Type B pancreatic cell (in vitro differentiated cells): Measurements from ENCODE around the gene ORAI2. TPM values are rescaled to one million over a fixed set of nuclear protein-coding genes. Genes with fewer than 3 reads are reported as not detected.

Experiments used
- DNase-seq: peaks from one replicate; pipeline ENCODE4 v3.0.0; 2021; ENCODE audit warnings: mixed read lengths; ENCODE audit not compliant: unreplicated experiment; ENCODE audit errors: extremely low spot score
- H3K27ac Mint-ChIP-seq: 2 replicates; pipeline ENCODE4 v1.8.0; 2021; ENCODE audit warnings: mild to moderate bottlenecking, mixed read lengths
- H3K27me3 Mint-ChIP-seq: 2 replicates; pipeline ENCODE4 v1.8.0; 2021; ENCODE audit warnings: mixed read lengths
- H3K36me3 Mint-ChIP-seq: 2 replicates; pipeline ENCODE4 v1.8.0; 2021; ENCODE audit warnings: mixed read lengths
- H3K4me1 Mint-ChIP-seq: one replicate; pipeline ENCODE4 v1.8.0; 2021; ENCODE audit warnings: mixed read lengths; ENCODE audit not compliant: unreplicated experiment
- H3K4me3 Mint-ChIP-seq: 2 replicates; pipeline ENCODE4 v1.8.0; 2021; ENCODE audit warnings: mild to moderate bottlenecking, mixed read lengths
- H3K9me3 Mint-ChIP-seq: 2 replicates; pipeline ENCODE4 v1.8.0; 2021; ENCODE audit warnings: mixed read lengths
- CTCF ChIP-seq: fragments of 200-600 bp; sonication (generic); conservative IDR thresholded peaks from 2 replicates; pipeline ENCODE4 v1.5.0; 2021; ENCODE audit warnings: antibody characterized with exemption, mild to moderate bottlenecking
- total RNA-seq: library from RNA; stranded (reverse); gene quantifications from 2 replicates; pipeline ENCODE4 v1.2.1, GENCODE V29; 2021; ENCODE audit warnings: low replicate concordance

The ORAI2 gene
- total RNA-seq, 1 donor from 2014 or later, result 34.9 TPM

DNA sequence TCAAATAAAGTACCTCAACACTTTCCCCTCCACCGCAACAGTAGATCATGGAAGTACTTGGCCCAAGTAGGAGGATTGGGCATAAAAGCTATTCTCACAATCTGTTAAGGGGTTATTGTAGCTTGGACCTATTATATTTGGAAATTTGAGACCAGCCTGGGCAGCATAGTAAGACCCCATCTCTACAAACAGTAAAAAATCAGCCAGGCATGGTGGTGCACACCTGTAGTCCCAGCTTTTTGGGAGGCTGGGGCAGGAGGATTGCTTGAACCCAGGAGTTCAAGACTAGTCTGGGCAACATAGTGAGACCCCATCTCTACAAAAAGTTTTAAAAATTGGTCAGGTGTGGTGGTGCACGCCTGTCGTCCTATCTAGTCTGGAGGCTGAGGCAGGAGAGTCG, 24.0 kb upstream of the ORAI2 start:
- Mint-ChIP-seq H3K27me3 (no peaks in the 10 kb centered on the region), H3K36me3 (peaks cover 45% of the 10 kb centered on the region), H3K9me3 (no peaks in the 10 kb centered on the region), H3K27ac (no peak overlapping the region), H3K4me3 (no peak overlapping the region), H3K4me1 (no peaks in the 10 kb centered on the region)
- no peak for TF ChIP-seq CTCF
- no peak for DNase-seq

- Mint-ChIP-seq H3K27me3 (no peaks in the 10 kb centered on the region), H3K27ac (peak overlapping the region; percentile 5), H3K4me3 (no peak overlapping the region), H3K36me3 (peaks cover 45% of the 10 kb centered on the region), H3K4me1 (no peaks in the 10 kb centered on the region), H3K9me3 (no peaks in the 10 kb centered on the region)
- DNase-seq, result no peak
- TF ChIP-seq CTCF, result no peak
These were observed 23.3 kb upstream of the ORAI2 start for GRCh38 chr7:102410123-102410522.

DNA sequence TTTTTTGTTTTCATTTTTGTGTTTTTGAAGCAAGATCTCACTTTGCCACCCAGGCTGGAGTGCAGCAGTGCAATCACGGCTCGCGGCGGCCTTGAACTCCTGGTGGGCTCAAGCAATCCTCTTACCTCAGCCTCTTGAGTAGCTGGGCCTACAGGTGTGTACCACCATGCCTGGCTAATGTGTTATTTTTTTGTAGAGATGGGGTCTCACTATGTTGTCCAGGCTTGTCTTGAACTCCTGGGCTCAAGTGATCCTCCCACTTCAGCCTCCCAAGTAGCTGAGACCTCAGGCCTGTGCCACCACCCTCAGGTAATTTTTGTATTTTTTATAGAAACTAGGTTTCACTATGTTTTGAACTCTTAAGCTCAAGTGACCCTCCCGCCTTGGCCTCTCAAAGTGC, 22.5 kb upstream of the ORAI2 start:
- H3K9me3 Mint-ChIP-seq, result no peaks in the 10 kb centered on the region
- peaks cover 42% of the 10 kb centered on the region for H3K36me3 Mint-ChIP-seq
- no peak overlapping the region for H3K27ac Mint-ChIP-seq
- DNase-seq, result no peak
- no peak overlapping the region for H3K4me3 Mint-ChIP-seq
- no peaks in the 10 kb centered on the region for H3K4me1 Mint-ChIP-seq
- no peaks in the 10 kb centered on the region for H3K27me3 Mint-ChIP-seq
- no peak for TF ChIP-seq CTCF

DNA sequence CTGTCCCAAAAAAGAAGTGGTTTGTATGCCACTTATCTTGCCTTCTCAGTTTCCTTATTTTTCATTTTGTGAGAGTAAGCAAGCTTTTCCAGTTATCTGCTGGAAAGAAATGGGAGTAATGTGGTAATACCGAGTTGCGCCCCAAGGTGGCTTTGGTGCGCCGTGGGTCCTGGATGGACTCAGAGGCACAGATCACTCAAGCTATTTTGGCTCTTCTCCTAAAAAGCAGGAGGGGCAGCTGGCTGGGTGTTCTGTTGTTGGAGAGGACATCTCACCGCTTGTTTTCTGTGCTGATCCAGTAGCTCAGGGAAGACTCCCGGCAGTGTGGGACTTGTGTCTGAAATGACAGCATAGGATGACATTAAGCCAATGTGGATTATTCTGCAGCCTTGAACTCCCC, 20.8 kb upstream of the ORAI2 start:
- peak; percentile 63 for TF ChIP-seq CTCF
- H3K36me3 Mint-ChIP-seq, result peaks cover 35% of the 10 kb centered on the region
- no peak overlapping the region for H3K4me3 Mint-ChIP-seq
- no peaks in the 10 kb centered on the region for H3K27me3 Mint-ChIP-seq
- H3K9me3 Mint-ChIP-seq, result no peaks in the 10 kb centered on the region
- no peak overlapping the region for H3K27ac Mint-ChIP-seq
- no peaks in the 10 kb centered on the region for H3K4me1 Mint-ChIP-seq
- DNase-seq, result no peak

DNA sequence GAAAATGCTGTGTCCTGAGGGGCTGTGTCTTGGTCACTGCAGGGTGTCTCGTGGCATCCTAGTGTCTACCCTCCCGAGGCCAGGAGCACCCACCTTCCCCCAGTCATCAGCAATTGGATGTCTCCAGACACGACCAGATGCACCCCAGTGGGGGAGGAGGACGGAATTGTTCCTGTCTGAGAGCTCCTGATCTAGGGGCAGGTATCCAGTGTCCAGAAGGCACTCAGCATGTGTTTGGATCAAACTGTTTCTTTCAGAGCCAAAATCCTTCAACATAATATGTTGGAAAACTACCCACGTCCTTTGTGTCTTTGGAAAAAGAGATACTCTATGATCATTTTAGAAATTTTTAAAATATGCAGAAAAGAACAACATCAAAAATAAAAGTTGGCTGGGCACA, 20.3 kb upstream of the ORAI2 start:
- Mint-ChIP-seq H3K4me3 (no peak overlapping the region), H3K4me1 (no peaks in the 10 kb centered on the region), H3K27ac (no peak overlapping the region), H3K27me3 (no peaks in the 10 kb centered on the region), H3K9me3 (no peaks in the 10 kb centered on the region), H3K36me3 (peaks cover 30% of the 10 kb centered on the region)
- no peak for DNase-seq
- no peak for TF ChIP-seq CTCF

DNA sequence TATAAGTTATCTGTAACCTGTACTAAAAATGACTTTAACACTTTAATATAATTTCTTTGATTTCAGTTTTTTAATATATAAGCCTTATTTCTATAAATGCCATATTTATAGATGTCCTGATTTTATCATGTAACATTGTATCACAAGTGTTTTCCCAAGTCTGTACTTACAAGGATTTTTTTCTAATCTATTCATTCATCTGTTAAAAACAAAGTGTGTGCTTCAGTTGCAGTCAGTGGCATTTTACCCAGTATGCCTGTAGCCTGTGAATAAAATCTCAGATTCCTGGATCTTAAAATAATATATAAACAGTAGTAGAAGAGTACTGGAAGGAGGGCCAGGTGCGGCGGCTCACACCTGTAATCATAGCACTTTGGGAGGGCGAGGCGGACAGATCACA, 19.8 kb upstream of the ORAI2 start:
- Mint-ChIP-seq H3K9me3 (no peaks in the 10 kb centered on the region), H3K4me3 (no peak overlapping the region), H3K27me3 (no peaks in the 10 kb centered on the region), H3K36me3 (peaks cover 28% of the 10 kb centered on the region), H3K4me1 (no peaks in the 10 kb centered on the region), H3K27ac (no peak overlapping the region)
- DNase-seq, result no peak
- no peak for TF ChIP-seq CTCF
